Uterus (tissue), 4 donors: ENCODE measurements around the gene AUTS2. TPM values are rescaled to one million over a fixed set of nuclear protein-coding genes. Genes with fewer than 3 reads are reported as not detected.

Source experiments
- DNase-seq, 2 donors: peaks; one replicate each; pipeline ENCODE4 v3.0.0-alpha.2; 2019 to 2020
- H3K27ac ChIP-seq, 2 donors: fragments of 200-600 bp; sonication (generic); 1 replicate in 1 of 2; 2 replicates in 1 of 2; pipeline ENCODE4 v1.5.1; 2016 to 2018
- H3K27me3 ChIP-seq, 2 donors: fragments of 200-600 bp; sonication (generic); one replicate each; pipeline ENCODE4 v1.5.1; 2018 to 2019; ENCODE audit warnings: control low read depth in 1 of 2
- H3K36me3 ChIP-seq, 2 donors: fragments of 200-600 bp; sonication (generic); one replicate each; pipeline ENCODE4 v1.5.1; 2019; ENCODE audit warnings: control low read depth in 1 of 2
- H3K4me1 ChIP-seq, 2 donors: fragments of 200-600 bp; sonication (generic); one replicate each; pipeline ENCODE4 v1.5.1; 2018 to 2019; ENCODE audit warnings: control low read depth in 1 of 2
- H3K4me3 ChIP-seq, 2 donors: fragments of 200-600 bp; sonication (generic); 1 replicate in 1 of 2; 2 replicates in 1 of 2; pipeline ENCODE4 v1.5.1; 2018 to 2019; ENCODE audit warnings: mild to moderate bottlenecking in 1 of 2
- H3K9me3 ChIP-seq, 2 donors: fragments of 200-600 bp; sonication (generic); one replicate each; pipeline ENCODE4 v1.5.1; 2019; ENCODE audit warnings: control low read depth in 1 of 2
- CTCF ChIP-seq, 4 experiments: fragments of 200-600 bp in 2 of 4; fragments of 450-650 bp in 2 of 4; sonication (generic) in 2 of 4; IDR thresholded peaks; one replicate each; pipeline ENCODE4 v1.5.1; 2016 to 2019; ENCODE audit warnings: antibody characterized with exemption in 4 of 4, mild to moderate bottlenecking in 2 of 4, moderate library complexity in 1 of 4
- POLR2A ChIP-seq, 2 donors: fragments of 450-650 bp; IDR thresholded peaks; one replicate each; pipeline ENCODE4 v1.6.1; 2016; ENCODE audit warnings: antibody characterized with exemption in 2 of 2, mild to moderate bottlenecking in 1 of 2, moderate library complexity in 1 of 2
- intact Hi-C: fragments of 100-400 bp; cut with DNase I; formaldehyde crosslinking; loops from one replicate; pipeline ENCODE4 v1.15.1; 2023; ENCODE audit warnings: low total_unique reads
- total RNA-seq, 4 donors: library from RNA; depleted of rRNA in 3 of 4; stranded (reverse); fragments of >200 nt in 3 of 4; gene quantifications; one replicate each; pipeline versions ENCODE4 v1.1.0 to v1.2.4, GENCODE V29; 2014 to 2023
- donor health status: DM: yes; HTN: yes; CAD: no.

AUTS2 gene
- 10 to 100 TPM; 10.5 to 58.2 (median 30.0) TPM for total RNA-seq

GRCh38 chr7:69598081-69598486, at the start of gene AUTS2:
Gene AUTS2 (plus strand): TSS chr7:69598475. CDS start chr7:69599654, 1,179 bp downstream.
- Histone ChIP-seq H3K36me3 (no peaks in the 10 kb centered on the region), H3K27me3 (no peaks in the 10 kb centered on the region), H3K4me3 (peak within 1 kb of the TSS; percentile 59 to 92), H3K9me3 (no peaks in the 10 kb centered on the region), H3K27ac (peak within 1 kb of the TSS; percentile 92 to 93), H3K4me1 (no peaks in the 10 kb centered on the region)
- no peak for TF ChIP-seq POLR2A (IDR thresholded peaks at IDR 0.05)
- TF ChIP-seq CTCF (IDR thresholded peaks at IDR 0.05) = no peak
- intact Hi-C loops = no loop called here
- peak; percentile 92 for DNase-seq

GRCh38 chr7:69550991-69551390, 47.3 kb upstream of the AUTS2 start:
- DNase-seq = no peak
- no peak overlapping the region for H3K27ac ChIP-seq
- intact Hi-C loops = no loop called here
- H3K27me3 ChIP-seq = no peaks in the 10 kb centered on the region
- H3K4me1 ChIP-seq = no peaks in the 10 kb centered on the region
- TF ChIP-seq CTCF (IDR thresholded peaks at IDR 0.05) (no peak), POLR2A (IDR thresholded peaks at IDR 0.05) (no peak)
- H3K9me3 ChIP-seq = no peaks in the 10 kb centered on the region
- H3K4me3 ChIP-seq = no peak overlapping the region
- no peaks in the 10 kb centered on the region for H3K36me3 ChIP-seq

- TF ChIP-seq POLR2A (IDR thresholded peaks at IDR 0.05) (no peak), CTCF (IDR thresholded peaks at IDR 0.05) (no peak)
- H3K27ac ChIP-seq = no peak overlapping the region
- H3K27me3 ChIP-seq = no peaks in the 10 kb centered on the region
- intact Hi-C loops = no loop called here
- no peak for DNase-seq
- no peak overlapping the region for H3K4me3 ChIP-seq
- no peaks in the 10 kb centered on the region for H3K36me3 ChIP-seq
- H3K9me3 ChIP-seq = no peaks in the 10 kb centered on the region
- no peaks in the 10 kb centered on the region for H3K4me1 ChIP-seq
Observed at GRCh38 chr7:69553190-69553589, 45.1 kb upstream of the AUTS2 start.

GRCh38 chr7:69561266-69561960, 36.9 kb upstream of the AUTS2 start:
- H3K4me3 ChIP-seq = no peak overlapping the region
- no peaks in the 10 kb centered on the region for H3K27me3 ChIP-seq
- no peaks in the 10 kb centered on the region for H3K9me3 ChIP-seq
- no peaks in the 10 kb centered on the region for H3K36me3 ChIP-seq
- intact Hi-C loops = no loop called here
- DNase-seq = no peak
- H3K4me1 ChIP-seq = no peaks in the 10 kb centered on the region
- H3K27ac ChIP-seq = no peak overlapping the region
- TF ChIP-seq POLR2A (IDR thresholded peaks at IDR 0.05) (no peak), CTCF (IDR thresholded peaks at IDR 0.05) (no peak)

- no peaks in the 10 kb centered on the region for H3K36me3 ChIP-seq
- no peak overlapping the region for H3K27ac ChIP-seq
- no peaks in the 10 kb centered on the region for H3K27me3 ChIP-seq
- peak; percentile 19 to 29 for DNase-seq
- no peak overlapping the region for H3K4me3 ChIP-seq
- H3K9me3 ChIP-seq = no peaks in the 10 kb centered on the region
- intact Hi-C loops = no loop called here
- no peaks in the 10 kb centered on the region for H3K4me1 ChIP-seq
- TF ChIP-seq CTCF (IDR thresholded peaks at IDR 0.05) (no peak), POLR2A (IDR thresholded peaks at IDR 0.05) (no peak)
Observed at GRCh38 chr7:69564454-69565417, 33.5 kb upstream of the AUTS2 start.
